A549 (cell line): ENCODE measurements around the gene MED26. TPM values are rescaled to one million over a fixed set of nuclear protein-coding genes. Genes with fewer than 3 reads are reported as not detected.

ENCODE experiments used
- ATAC-seq, 2 experiments: fragments of 200-7000 bp in 1 of 2; fragments of >200 bp in 1 of 2; cut with Nextera tagmentation in 1 of 2; cut with Tn5 transposase in 1 of 2; 3 replicates each; pipeline versions ENCODE4 v1.8.0 to v1.9.1; 2018 to 2020; ENCODE audit warnings: mild to moderate bottlenecking in 1 of 2, moderate library complexity in 1 of 2
- CTCF ChIA-PET: fragments of 300-600 bp; sonication (Branson Sonifier 250); formaldehyde crosslinking; extraction: SDS; loops from one replicate; lab custom pipeline; 2021; ENCODE audit warnings: antibody characterized with exemption, inconsistent platforms; lab: Yijun Ruan, JAX
- POLR2A ChIA-PET: fragments of 350-600 bp; formaldehyde crosslinking; extraction: SDS; loops from one replicate; lab custom pipeline; 2021; ENCODE audit warnings: antibody characterized with exemption, inconsistent platforms; lab: Yijun Ruan, JAX
- DNase-seq, 2 experiments: peaks; one replicate each; pipeline versions ENCODE4 v3.0.0 to v3.0.0-alpha.2; 2011 to 2016; ENCODE audit warnings: low read depth in 1 of 2, low spot score in 1 of 2
- FAIRE-seq: peaks from 2 replicates; lab custom pipeline; 2011; peaks lifted over from hg19 to GRCh38; lab: Jason Lieb, UNC
- H3K27ac ChIP-seq, 2 experiments: fragments of >200 bp; sonication (Bioruptor Twin); formaldehyde crosslinking; 3 replicates each; pipeline ENCODE4 v1.5.1; 2016 to 2017
- H3K4me1 ChIP-seq: fragments of >200 bp; sonication (Bioruptor Twin); formaldehyde crosslinking; 3 replicates; pipeline ENCODE4 v1.6.1; 2016
- H3K4me2 ChIP-seq: fragments of >200 bp; sonication (Bioruptor Twin); formaldehyde crosslinking; 3 replicates; pipeline ENCODE4 v1.6.1; 2016
- H3K4me3 ChIP-seq: fragments of >200 bp; sonication (Bioruptor Twin); formaldehyde crosslinking; 3 replicates; pipeline ENCODE4 v1.5.1; 2016
- H3K9me3 ChIP-seq: fragments of >200 bp; sonication (Bioruptor Twin); formaldehyde crosslinking; 3 replicates; pipeline ENCODE4 v1.6.1; 2016
- BCL3 ChIP-seq: fragments of >200 bp; sonication (Bioruptor Twin); formaldehyde crosslinking; IDR thresholded peaks from 3 replicates; pipeline ENCODE4 v1.6.1; 2016
- CBX8 ChIP-seq: fragments of 200-600 bp; sonication (generic); IDR thresholded peaks from 2 replicates; pipeline ENCODE4 v1.6.1; 2016
- CEBPB ChIP-seq, 2 experiments: fragments of >200 bp in 1 of 2; sonication (Bioruptor Twin) in 1 of 2; formaldehyde crosslinking in 1 of 2; IDR thresholded peaks; 2 replicates each; pipeline ENCODE4 v1.6.1; 2012 to 2016
- CHD2 ChIP-seq: fragments of 150-350 bp; IDR thresholded peaks from 2 replicates; pipeline ENCODE4 v1.6.1; 2014; ENCODE audit warnings: low read length; ENCODE audit not compliant: partially characterized antibody
- CTCF ChIP-seq: fragments of >200 bp; sonication (Bioruptor Twin); formaldehyde crosslinking; IDR thresholded peaks from 3 replicates; pipeline ENCODE4 v1.5.1; 2016
- E2F6 ChIP-seq: IDR thresholded peaks from 2 replicates; pipeline ENCODE4 v1.6.1; 2012; ENCODE audit warnings: low read depth, borderline replicate concordance
- EP300 ChIP-seq, 2 experiments: fragments of >200 bp; sonication (Bioruptor Twin); formaldehyde crosslinking; IDR thresholded peaks; 2 replicates in 1 of 2; 3 replicates in 1 of 2; pipeline ENCODE4 v1.6.1; 2016 to 2017
- FOSL2 ChIP-seq, 2 experiments: fragments of 450-650 bp in 1 of 2; fragments of >200 bp in 1 of 2; sonication (Bioruptor Twin) in 1 of 2; formaldehyde crosslinking; IDR thresholded peaks; 2 replicates each; pipeline versions ENCODE4 v1.5.0 to v1.6.1; 2016 to 2020; ENCODE audit warnings: mild to moderate bottlenecking in 1 of 2, moderate library complexity in 1 of 2
- GATA3 ChIP-seq: IDR thresholded peaks from 2 replicates; pipeline ENCODE4 v1.6.1; 2012; ENCODE audit warnings: borderline replicate concordance
- HDAC2 ChIP-seq: fragments of 200-600 bp; sonication (generic); IDR thresholded peaks from 2 replicates; pipeline ENCODE4 v1.6.1; 2016
- HMGXB4 ChIP-seq: fragments of 250-450 bp; sonication (Bioruptor Pico); IDR thresholded peaks from 2 replicates; pipeline ENCODE4 v1.5.0; 2021; ENCODE audit warnings: mild to moderate bottlenecking, moderate library complexity, borderline replicate concordance
- HOXB13 ChIP-seq: fragments of 250-450 bp; sonication (Bioruptor Pico); IDR thresholded peaks from 2 replicates; pipeline ENCODE4 v1.5.0; 2020; ENCODE audit warnings: low read depth, mild to moderate bottlenecking, moderate library complexity
- MAX ChIP-seq: IDR thresholded peaks from 2 replicates; pipeline ENCODE4 v1.6.1; 2012
- PBX3 ChIP-seq: IDR thresholded peaks from 2 replicates; pipeline ENCODE4 v1.6.1; 2012
- POLR2AphosphoS2 ChIP-seq: conservative IDR thresholded peaks from 2 replicates; pipeline ENCODE4 v1.6.1; 2012; ENCODE audit warnings: low read length, improper control_type of control experiment, inconsistent platforms
- RCOR1 ChIP-seq: fragments of 150-350 bp; IDR thresholded peaks from 2 replicates; pipeline ENCODE4 v1.6.1; 2014; ENCODE audit warnings: antibody characterized with exemption, low read length, low read depth
- USF2 ChIP-seq: fragments of 450-650 bp; IDR thresholded peaks from 2 replicates; pipeline ENCODE4 v1.6.1; 2014; ENCODE audit warnings: antibody characterized with exemption
- ZFP36 ChIP-seq: fragments of 450-650 bp; IDR thresholded peaks from 2 replicates; pipeline ENCODE4 v1.6.1; 2014; ENCODE audit warnings: borderline replicate concordance; ENCODE audit not compliant: partially characterized antibody
- ZNF302 ChIP-seq: fragments of 250-450 bp; sonication (Bioruptor Pico); IDR thresholded peaks from 2 replicates; pipeline ENCODE4 v1.9.0; 2021; ENCODE audit warnings: inconsistent platforms, mild to moderate bottlenecking, moderate library complexity
- ZSCAN20 ChIP-seq: fragments of 250-450 bp; sonication (Bioruptor Pico); IDR thresholded peaks from 2 replicates; pipeline ENCODE4 v1.8.0; 2022; ENCODE audit warnings: mild to moderate bottlenecking, moderate library complexity
- WGBS: methylation state at CpG from one replicate; pipeline ENCODE4 v1.1.6; 2017; ENCODE audit errors: missing lambda C conversion rate; 5-methylcytosine and 5-hydroxymethylcytosine counted together
- polyA plus RNA-seq, 4 experiments: library from polyadenylated mRNA; depleted of rRNA in 3 of 4; stranded (reverse); fragments of >200 nt; fragmentation: RNase III in 1 of 4; extraction: RNeasy Plus Mini Kit Qiagen cat#74134 plus additional on column Dnase treatment in 1 of 4; gene quantifications; 2 replicates in 3 of 4; 3 replicates in 1 of 4; pipeline ENCODE4 v1.2.3, GENCODE V29; 2011 to 2017

The MED26 gene
- polyA plus RNA-seq, 2 of the 4 experiments (the other 2 are of a cell fraction) = 2.4 to 3.6 TPM

- DNase-seq (no peak), FAIRE-seq (no peak), ATAC-seq (no peak)
- Histone ChIP-seq H3K27ac (peak overlapping the region in 1 of 2 experiments; percentile 64; a peak in 2 of 6 replicates), H3K4me1 (peaks cover 40% of the 10 kb centered on the region), H3K9me3 (no peaks in the 10 kb centered on the region), H3K4me2 (no peak overlapping the region; the same call in 2 of the 3 replicates), H3K4me3 (no peak overlapping the region)
- ChIA-PET CTCF (no interaction called here), POLR2A (no interaction called here)
- WGBS = 86% methylated on average over 7 of the region's 13 CpGs
- no peak for TF ChIP-seq HOXB13
- TF ChIP-seq E2F6 = no peak
- no peak for TF ChIP-seq BCL3
- no peak for TF ChIP-seq CEBPB (IDR thresholded peaks at IDR 0.05)
- no peak for TF ChIP-seq USF2
- TF ChIP-seq ZFP36 = no peak
- TF ChIP-seq HDAC2 = no peak
- no peak for TF ChIP-seq CHD2
Measured at GRCh38 chr19:16585094-16585801, 42.8 kb downstream of the MED26 start.

- no peak for TF ChIP-seq GATA3
- 0 out of 2 replicates have a peak, but pooled peaks have one; percentile 13 for TF ChIP-seq MAX
- Histone ChIP-seq H3K4me2 (peak overlapping the region; percentile 50), H3K4me3 (no peak overlapping the region), H3K27ac (peak overlapping the region in 1 of 2 experiments; percentile 64; a peak in 2 of 6 replicates), H3K4me1 (peaks cover 32% of the 10 kb centered on the region), H3K9me3 (no peaks in the 10 kb centered on the region)
- DNase-seq = peak; percentile 40 to 42
- 30% methylated on average over 13 of the region's 15 CpGs for WGBS
- peak; percentile 63 to 84; a peak in 5 of 6 replicates for ATAC-seq
- no peak for FAIRE-seq
- ChIA-PET CTCF (no interaction called here), POLR2A (no interaction called here)
Measured at GRCh38 chr19:16584248-16585093, 43.5 kb downstream of the MED26 start.

GRCh38 chr19:16582486-16583261 lies 45.3 kb downstream of the MED26 start:
- no peak for DNase-seq
- ChIA-PET CTCF (no interaction called here), POLR2A (no interaction called here)
- Histone ChIP-seq H3K4me3 (no peak overlapping the region), H3K9me3 (no peaks in the 10 kb centered on the region), H3K27ac (no peak overlapping the region), H3K4me2 (no peak overlapping the region), H3K4me1 (peaks cover 27% of the 10 kb centered on the region)
- 85% methylated on average over 8 of the region's 10 CpGs for WGBS
- ATAC-seq = no peak
- FAIRE-seq = no peak
- TF ChIP-seq EP300 (IDR thresholded peaks at IDR 0.05) (no peak), HOXB13 (no peak), CTCF (no peak), FOSL2 (IDR thresholded peaks at IDR 0.05) (no peak), FOSL2 (CRISPR knock-in tag; IDR thresholded peaks at IDR 0.05) (no peak), HMGXB4 (CRISPR knock-in tag) (no peak), POLR2AphosphoS2 (no peak), CBX8 (no peak), ZNF302 (CRISPR knock-in tag) (no peak), ZSCAN20 (no peak), PBX3 (no peak), CHD2 (no peak), E2F6 (no peak), RCOR1 (no peak)
